ENCODE results near the gene NCK2. TPM values are rescaled to one million over a fixed set of nuclear protein-coding genes. Genes with fewer than 3 reads are reported as not detected.

Gene NCK2
- total RNA-seq, 1 donor from 2014 or later, result 72.4 TPM

DNA sequence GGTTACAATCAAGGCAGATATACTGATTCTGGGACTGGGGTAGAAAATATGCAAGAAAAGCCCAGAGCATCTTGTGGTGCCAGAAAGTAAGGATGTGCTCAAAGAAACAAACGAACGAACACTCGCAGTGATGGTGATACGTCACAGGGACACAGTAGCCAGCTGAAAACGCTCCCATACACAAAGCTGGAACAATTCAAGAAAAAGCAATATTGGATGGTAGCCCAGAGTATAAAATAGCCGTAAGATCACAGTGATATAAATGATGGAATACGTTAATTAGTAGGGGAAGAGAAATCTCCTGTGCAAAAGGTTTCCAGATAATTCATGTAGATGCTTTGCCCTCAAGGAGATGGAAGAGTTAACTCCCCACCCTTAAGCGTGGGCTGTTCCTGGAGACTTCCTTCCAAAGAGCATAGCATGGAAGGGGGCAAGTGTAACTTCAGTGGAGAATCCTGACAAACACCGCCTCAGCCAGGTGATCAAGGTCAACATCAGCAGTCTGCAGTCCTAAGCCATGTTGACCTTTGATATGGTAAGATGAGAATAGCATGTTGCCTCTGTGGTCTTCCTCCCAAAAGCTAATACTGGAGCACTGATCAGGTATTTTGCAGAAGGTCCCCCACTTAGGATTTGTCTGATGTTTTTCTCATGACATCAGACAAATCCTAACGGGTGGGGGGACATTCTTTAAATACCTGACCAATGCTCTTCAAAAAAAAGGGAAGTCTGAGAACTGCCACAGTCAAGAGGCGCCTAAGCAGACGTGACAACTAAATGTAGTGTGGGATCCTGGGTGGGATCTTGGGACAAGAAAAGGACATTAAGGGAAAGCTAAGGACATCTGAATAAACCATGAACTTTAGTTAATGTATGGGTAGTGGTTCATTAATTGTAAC, 99.0 kb downstream of the NCK2 start:
- Mint-ChIP-seq H3K9me3 (no peaks in the 10 kb centered on the region), H3K27me3 (ENCODE audit: low read depth) (no peaks in the 10 kb centered on the region), H3K36me3 (ENCODE audit: low read depth) (peaks cover 70% of the 10 kb centered on the region), H3K27ac (peak overlapping the region; percentile 29), H3K4me3 (ENCODE audit: low read depth) (no peak overlapping the region), H3K4me1 (ENCODE audit: low read depth) (peaks cover 75% of the 10 kb centered on the region)
- no peak for DNase-seq (ENCODE audit: low spot score)
- intact Hi-C loops (cut with micrococcal nuclease), result no loop called here

DNA sequence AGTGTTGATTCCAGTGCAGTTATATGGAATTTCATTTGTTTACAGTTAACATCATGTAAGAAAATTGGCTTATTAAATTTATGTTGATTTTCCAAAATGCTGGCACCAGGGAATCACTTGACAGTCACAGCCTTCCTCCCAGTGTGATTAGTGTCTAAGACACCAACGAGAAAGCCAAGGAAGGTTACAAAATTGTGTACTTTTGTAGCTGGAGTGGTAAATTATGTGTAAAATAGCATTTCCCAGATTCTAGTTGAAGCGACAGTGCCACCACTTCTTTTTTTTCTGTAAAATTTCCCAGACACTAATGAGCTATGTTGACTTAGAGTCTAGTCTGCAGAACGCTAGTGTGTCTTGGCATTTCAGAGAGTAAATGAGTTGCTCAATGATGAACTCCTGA, 101.3 kb downstream of the NCK2 start:
- intact Hi-C loops (cut with micrococcal nuclease), result no loop called here
- Mint-ChIP-seq H3K4me1 (ENCODE audit: low read depth) (peaks cover 57% of the 10 kb centered on the region), H3K27me3 (ENCODE audit: low read depth) (no peaks in the 10 kb centered on the region), H3K36me3 (ENCODE audit: low read depth) (peaks cover 62% of the 10 kb centered on the region), H3K27ac (no peak overlapping the region), H3K9me3 (no peaks in the 10 kb centered on the region), H3K4me3 (ENCODE audit: low read depth) (no peak overlapping the region)
- no peak for DNase-seq (ENCODE audit: low spot score)

DNA sequence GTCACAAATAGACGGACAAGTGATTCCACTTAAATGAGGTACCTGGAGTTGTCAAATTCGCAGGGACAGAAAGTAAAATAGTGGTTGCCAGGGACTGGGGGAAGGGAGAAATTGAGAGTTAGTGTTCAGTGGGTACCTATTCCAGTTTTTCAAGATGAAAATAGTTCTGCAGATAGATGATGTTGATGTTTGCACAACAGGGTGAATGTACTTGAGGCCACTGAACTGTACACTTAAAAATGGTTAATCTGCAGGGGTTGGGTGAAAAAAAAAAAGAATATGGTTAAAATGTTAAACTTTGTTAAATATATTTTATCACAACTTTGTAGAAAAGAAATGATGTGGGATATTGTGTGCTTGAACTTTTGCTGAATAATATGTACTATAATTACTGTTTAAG, 102.3 kb downstream of the NCK2 start:
- no peak for DNase-seq (ENCODE audit: low spot score)
- Mint-ChIP-seq H3K4me1 (ENCODE audit: low read depth) (peaks cover 51% of the 10 kb centered on the region), H3K4me3 (ENCODE audit: low read depth) (no peak overlapping the region), H3K27ac (peak overlapping the region; percentile 60), H3K36me3 (ENCODE audit: low read depth) (peaks cover 53% of the 10 kb centered on the region), H3K9me3 (no peaks in the 10 kb centered on the region), H3K27me3 (ENCODE audit: low read depth) (no peaks in the 10 kb centered on the region)
- intact Hi-C loops (cut with micrococcal nuclease), result no loop called here

DNA sequence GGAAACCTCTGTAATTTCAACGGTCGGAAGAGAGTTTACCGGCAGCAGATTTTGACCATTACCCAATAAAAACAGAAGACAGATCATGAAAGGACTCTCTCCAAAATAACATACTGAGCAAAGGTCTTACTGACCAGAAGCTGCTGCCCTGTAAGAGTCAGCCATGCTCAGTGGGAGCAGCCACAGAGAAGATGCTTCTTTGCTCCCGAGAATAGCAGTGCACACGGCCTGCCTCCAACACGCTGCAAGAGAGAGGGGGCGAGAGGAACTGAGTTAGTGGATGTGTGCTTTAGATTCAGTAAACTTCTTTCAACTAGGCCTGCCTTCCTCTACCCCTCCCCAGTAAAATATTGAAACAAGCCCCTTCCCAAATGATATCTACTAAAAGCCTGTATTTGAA, 103.7 kb downstream of the NCK2 start:
- peaks cover 50% of the 10 kb centered on the region for H3K4me1 Mint-ChIP-seq (ENCODE audit: low read depth)
- DNase-seq (ENCODE audit: low spot score), result no peak
- H3K4me3 Mint-ChIP-seq (ENCODE audit: low read depth), result no peak overlapping the region
- intact Hi-C loops (cut with micrococcal nuclease), result no loop called here
- no peaks in the 10 kb centered on the region for H3K27me3 Mint-ChIP-seq (ENCODE audit: low read depth)
- H3K36me3 Mint-ChIP-seq (ENCODE audit: low read depth), result peaks cover 48% of the 10 kb centered on the region
- no peaks in the 10 kb centered on the region for H3K9me3 Mint-ChIP-seq
- peak overlapping the region; percentile 43 for H3K27ac Mint-ChIP-seq

DNA sequence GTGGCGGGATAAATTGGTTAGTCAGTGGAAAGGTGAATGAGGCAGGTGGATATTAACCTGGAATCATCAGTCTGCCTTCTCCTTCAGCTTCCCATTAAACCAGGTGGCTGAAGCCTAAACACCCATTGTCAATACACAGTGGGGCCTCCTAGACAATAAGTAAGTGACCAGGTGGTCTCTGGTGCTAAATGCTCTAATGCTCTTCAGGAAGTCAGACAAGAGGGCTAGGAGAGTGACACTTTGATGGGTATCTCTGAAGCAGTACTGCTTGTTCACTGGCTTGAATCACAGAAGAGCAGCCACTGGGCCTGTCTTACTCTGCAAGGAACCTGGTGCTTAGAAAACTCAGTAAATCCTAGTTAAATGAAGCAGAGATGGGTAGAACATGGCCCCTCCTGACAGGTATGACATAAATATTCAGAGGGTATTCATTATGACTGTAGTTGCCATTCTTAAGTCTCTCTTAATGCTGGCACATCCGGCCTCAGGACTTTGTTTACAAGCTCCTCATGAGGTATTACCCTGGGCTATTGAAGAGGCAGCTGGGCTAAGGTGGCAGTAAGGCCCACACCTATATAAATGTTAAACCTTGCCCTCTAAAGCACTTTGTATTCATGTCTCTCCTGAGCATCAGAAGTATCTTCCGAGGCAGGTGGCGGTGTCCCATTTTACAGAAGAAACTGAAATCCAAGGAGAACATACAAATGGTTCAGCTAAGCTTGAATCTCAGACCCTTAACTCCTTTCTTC, 104.9 kb downstream of the NCK2 start:
- Mint-ChIP-seq H3K4me3 (ENCODE audit: low read depth) (no peak overlapping the region), H3K27ac (peak overlapping the region; percentile 33), H3K27me3 (ENCODE audit: low read depth) (no peaks in the 10 kb centered on the region), H3K9me3 (no peaks in the 10 kb centered on the region), H3K36me3 (ENCODE audit: low read depth) (peaks cover 48% of the 10 kb centered on the region), H3K4me1 (ENCODE audit: low read depth) (peaks cover 47% of the 10 kb centered on the region)
- DNase-seq (ENCODE audit: low spot score), result peak; percentile 3
- intact Hi-C loops (cut with micrococcal nuclease), result loop anchor here (10.0 kb wide), 1 partner anchor 245 kb away; no protein-coding TSS in a partner anchor

DNA sequence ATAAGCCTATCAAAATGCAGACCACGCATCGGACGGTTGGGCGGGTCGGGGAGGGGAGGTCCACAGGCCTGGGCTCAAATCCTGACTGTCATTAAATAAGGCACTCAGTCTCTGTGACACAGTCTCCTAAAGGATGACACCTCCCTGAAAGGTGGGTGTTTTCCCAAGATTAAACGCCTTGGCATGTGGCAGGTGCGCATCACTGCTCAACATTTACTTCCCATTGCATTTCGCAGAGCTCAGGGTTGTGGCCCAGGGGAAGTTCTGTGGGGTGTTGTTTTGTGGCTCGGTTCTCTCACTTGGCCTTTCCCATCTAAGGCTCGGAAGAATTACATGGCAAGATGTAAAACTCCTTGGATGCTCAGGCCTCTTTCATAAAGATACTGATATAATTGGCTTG, 107.4 kb downstream of the NCK2 start:
- no peak overlapping the region for H3K4me3 Mint-ChIP-seq (ENCODE audit: low read depth)
- intact Hi-C loops (cut with micrococcal nuclease), result loop anchor here (10.0 kb wide), 1 partner anchor 243 kb away; no protein-coding TSS in a partner anchor
- DNase-seq (ENCODE audit: low spot score), result peak; percentile 1
- peaks cover 51% of the 10 kb centered on the region for H3K36me3 Mint-ChIP-seq (ENCODE audit: low read depth)
- peaks cover 51% of the 10 kb centered on the region for H3K4me1 Mint-ChIP-seq (ENCODE audit: low read depth)
- no peaks in the 10 kb centered on the region for H3K9me3 Mint-ChIP-seq
- no peak overlapping the region for H3K27ac Mint-ChIP-seq
- no peaks in the 10 kb centered on the region for H3K27me3 Mint-ChIP-seq (ENCODE audit: low read depth)

DNA sequence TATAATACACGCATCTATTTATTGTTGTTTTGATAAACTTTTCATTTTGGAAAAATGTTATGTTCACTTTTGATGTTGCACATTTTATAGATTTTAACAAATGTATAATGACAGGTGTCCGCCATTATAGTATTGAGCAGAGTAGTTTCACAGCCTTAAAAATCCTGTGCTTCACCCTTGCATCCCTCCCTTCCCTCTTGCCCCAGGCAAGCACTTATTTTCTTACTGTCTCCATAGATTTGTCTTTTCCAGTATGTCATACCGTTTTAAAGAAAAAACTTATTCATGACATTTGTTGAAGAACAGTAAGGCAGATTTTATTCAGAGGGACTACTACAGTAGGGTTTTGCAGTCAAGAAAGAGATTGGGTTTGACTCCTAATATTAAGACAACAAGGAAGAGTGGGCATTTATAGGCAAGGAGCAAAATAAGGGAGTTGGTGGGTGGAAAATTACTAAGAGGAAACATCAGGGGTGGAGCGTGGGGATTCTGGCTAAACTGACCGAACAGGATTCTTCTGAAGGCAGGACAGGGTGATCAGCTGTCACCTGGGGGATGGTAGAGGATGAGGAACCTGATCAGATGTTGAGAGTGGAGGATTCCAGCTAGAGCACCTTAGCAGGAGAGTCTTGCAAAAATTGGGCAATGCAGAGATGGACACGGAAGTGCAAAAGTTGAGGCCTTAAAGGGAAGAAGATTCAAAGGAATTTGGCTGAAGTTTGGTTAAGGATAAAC, 108.8 kb downstream of the NCK2 start:
- peaks cover 57% of the 10 kb centered on the region for H3K4me1 Mint-ChIP-seq (ENCODE audit: low read depth)
- no peaks in the 10 kb centered on the region for H3K9me3 Mint-ChIP-seq
- peak overlapping the region; percentile 46 for H3K27ac Mint-ChIP-seq
- intact Hi-C loops (cut with micrococcal nuclease), result loop anchor here (10.0 kb wide), 1 partner anchor 241 kb away; no protein-coding TSS in a partner anchor
- no peak for DNase-seq (ENCODE audit: low spot score)
- peaks cover 46% of the 10 kb centered on the region for H3K36me3 Mint-ChIP-seq (ENCODE audit: low read depth)
- H3K4me3 Mint-ChIP-seq (ENCODE audit: low read depth), result no peak overlapping the region
- H3K27me3 Mint-ChIP-seq (ENCODE audit: low read depth), result no peaks in the 10 kb centered on the region

DNA sequence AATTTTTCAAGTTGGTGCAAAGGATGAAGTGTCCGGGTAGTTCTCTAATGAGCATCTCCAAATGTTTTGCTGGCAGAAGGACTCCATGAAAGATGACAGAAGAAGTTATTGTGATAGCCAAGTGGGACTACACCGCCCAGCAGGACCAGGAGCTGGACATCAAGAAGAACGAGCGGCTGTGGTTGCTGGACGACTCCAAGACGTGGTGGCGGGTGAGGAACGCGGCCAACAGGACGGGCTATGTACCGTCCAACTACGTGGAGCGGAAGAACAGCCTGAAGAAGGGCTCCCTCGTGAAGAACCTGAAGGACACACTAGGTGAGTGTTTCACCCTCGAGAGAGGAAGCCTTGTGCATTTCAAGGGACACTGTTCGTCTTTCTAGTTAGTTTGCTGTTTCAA, 110.3 kb downstream of the NCK2 start:
- intact Hi-C loops (cut with micrococcal nuclease), result loop anchor here (5.0 to 10.0 kb wide), 2 partner anchors 52 to 240 kb away; no protein-coding TSS in a partner anchor
- Mint-ChIP-seq H3K9me3 (no peaks in the 10 kb centered on the region), H3K27me3 (ENCODE audit: low read depth) (no peaks in the 10 kb centered on the region), H3K36me3 (ENCODE audit: low read depth) (peaks cover 40% of the 10 kb centered on the region), H3K4me3 (ENCODE audit: low read depth) (no peak overlapping the region), H3K4me1 (ENCODE audit: low read depth) (peaks cover 64% of the 10 kb centered on the region), H3K27ac (peak overlapping the region; percentile 79)
- no peak for DNase-seq (ENCODE audit: low spot score)

DNA sequence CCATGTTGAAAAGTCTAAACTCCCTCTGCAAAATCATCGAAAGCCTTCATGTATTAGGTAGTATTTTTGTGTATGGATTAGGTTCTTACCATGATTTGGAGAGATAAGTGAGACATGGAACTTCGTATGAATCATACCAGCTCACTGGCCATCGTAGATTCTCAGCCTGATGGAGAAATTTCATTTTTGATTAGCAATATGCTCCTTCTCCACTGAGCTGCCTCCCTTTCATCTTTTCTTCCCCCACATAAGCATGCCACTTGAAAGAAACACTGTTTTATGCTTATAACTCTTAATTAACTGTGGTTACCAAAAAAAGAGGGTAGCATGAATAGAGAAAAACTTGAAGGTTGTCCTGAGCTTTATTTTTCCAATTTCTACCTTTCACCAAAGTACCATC, 111.9 kb downstream of the NCK2 start:
- Mint-ChIP-seq H3K4me1 (ENCODE audit: low read depth) (peaks cover 75% of the 10 kb centered on the region), H3K9me3 (no peaks in the 10 kb centered on the region), H3K4me3 (ENCODE audit: low read depth) (peak overlapping the region; percentile 74), H3K27ac (peak overlapping the region; percentile 86), H3K27me3 (ENCODE audit: low read depth) (no peaks in the 10 kb centered on the region), H3K36me3 (ENCODE audit: low read depth) (peaks cover 51% of the 10 kb centered on the region)
- DNase-seq (ENCODE audit: low spot score), result no peak
- intact Hi-C loops (cut with micrococcal nuclease), result loop anchor here (1.0 to 10.0 kb wide), 5 partner anchors 15 to 238 kb away; no protein-coding TSS in a partner anchor

DNA sequence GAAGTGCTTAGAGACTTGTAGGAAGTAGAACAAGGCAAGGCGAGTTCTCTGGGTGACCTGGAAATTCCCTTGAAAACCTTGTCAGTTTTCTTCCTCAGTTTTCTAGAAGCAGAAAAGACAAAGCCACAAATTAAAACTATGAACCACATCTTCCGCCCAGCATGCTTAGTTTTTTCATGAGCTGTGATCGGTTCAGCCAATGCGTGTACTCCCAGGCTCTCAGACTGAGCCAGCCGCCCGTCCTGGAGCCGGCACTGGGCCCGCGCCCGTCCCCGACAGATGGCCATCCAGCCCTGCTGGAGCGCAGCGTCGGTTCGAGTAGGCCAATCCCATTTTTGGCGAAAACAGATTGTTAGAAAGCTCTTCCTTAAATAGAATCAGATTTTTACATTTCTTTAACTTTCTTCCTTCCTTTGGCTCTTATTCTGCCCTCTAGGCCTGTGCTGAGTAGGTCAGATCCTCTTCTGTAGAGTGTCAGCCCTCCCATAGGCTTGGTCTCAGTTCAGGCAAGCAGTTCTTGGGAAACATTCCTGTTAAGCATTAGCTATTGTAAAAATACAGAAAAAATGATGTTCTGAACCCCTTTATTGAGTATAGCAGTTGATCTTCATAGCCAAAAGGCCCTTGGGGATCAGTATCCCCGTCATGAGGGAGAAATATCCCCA, 112.5 kb downstream of the NCK2 start:
- Mint-ChIP-seq H3K9me3 (no peaks in the 10 kb centered on the region), H3K4me1 (ENCODE audit: low read depth) (peaks cover 73% of the 10 kb centered on the region), H3K27ac (peak overlapping the region; percentile 86)

DNA sequence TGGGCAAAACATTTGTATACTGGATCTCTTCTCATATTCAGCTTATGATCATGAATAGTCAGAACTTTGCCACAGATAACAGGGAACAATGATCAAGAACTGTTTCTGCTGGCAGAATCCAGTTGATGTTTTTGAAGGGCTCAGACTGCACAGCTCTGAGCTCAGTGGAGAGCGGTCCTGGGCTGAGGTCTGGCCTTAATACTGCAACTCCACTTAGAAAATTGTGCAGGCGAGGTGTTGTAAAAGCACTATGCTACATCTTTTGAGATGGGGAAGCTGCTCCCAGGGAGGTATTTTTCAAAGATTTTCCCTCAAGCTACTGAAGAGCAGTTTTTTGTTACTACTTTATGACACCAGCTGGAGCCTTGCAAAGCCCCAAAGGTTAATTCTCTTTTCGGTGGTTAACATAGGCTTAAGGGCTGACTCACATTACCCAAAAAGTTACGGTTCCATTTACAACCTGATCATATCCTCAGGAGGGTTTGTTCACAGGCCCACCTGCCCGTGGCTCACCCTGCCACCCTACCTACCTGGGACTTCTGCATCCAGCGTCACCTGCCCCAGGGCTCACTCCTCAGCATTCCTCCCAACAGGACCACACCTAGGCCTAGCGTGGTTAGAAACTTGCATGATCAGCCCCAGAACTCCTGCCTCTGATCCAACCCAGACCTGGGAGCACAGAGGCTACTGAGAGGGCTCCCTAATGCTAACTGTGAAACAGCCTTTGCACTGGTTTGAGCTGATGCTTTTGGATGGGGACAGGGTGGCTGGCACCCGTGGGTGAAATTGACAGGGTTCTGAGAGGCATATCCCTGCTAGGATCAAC, 114.4 kb downstream of the NCK2 start:
- peak overlapping the region; percentile 46 for H3K4me3 Mint-ChIP-seq (ENCODE audit: low read depth)
- peaks cover 79% of the 10 kb centered on the region for H3K4me1 Mint-ChIP-seq (ENCODE audit: low read depth)
- H3K27ac Mint-ChIP-seq, result peak overlapping the region; percentile 86
- DNase-seq (ENCODE audit: low spot score), result no peak
- H3K36me3 Mint-ChIP-seq (ENCODE audit: low read depth), result peaks cover 62% of the 10 kb centered on the region
- intact Hi-C loops (cut with micrococcal nuclease), result loop anchor here (1.0 to 10.0 kb wide), 5 partner anchors 14 to 236 kb away; no protein-coding TSS in a partner anchor
- H3K9me3 Mint-ChIP-seq, result no peaks in the 10 kb centered on the region
- no peaks in the 10 kb centered on the region for H3K27me3 Mint-ChIP-seq (ENCODE audit: low read depth)

More for the DNA sequence above, 112.5 kb downstream of the NCK2 start:
- no peaks in the 10 kb centered on the region for H3K27me3 Mint-ChIP-seq (ENCODE audit: low read depth)
- H3K4me3 Mint-ChIP-seq (ENCODE audit: low read depth), result peak overlapping the region; percentile 74
- intact Hi-C loops (cut with micrococcal nuclease), result loop anchor here (2.0 to 10.0 kb wide), 4 partner anchors 50 to 238 kb away; no protein-coding TSS in a partner anchor
- no peak for DNase-seq (ENCODE audit: low spot score)
- peaks cover 54% of the 10 kb centered on the region for H3K36me3 Mint-ChIP-seq (ENCODE audit: low read depth)
